ENCODE data around the gene VPS16. TPM values are rescaled to one million over a fixed set of nuclear protein-coding genes. Genes with fewer than 3 reads are reported as not detected.

The VPS16 gene
- total and polyA plus RNA-seq, 2 of the 13 experiments (the other 11 are each of a cell fraction or from before 2014, with no cell fraction given), result 34.2 to 35.4 TPM

DNA sequence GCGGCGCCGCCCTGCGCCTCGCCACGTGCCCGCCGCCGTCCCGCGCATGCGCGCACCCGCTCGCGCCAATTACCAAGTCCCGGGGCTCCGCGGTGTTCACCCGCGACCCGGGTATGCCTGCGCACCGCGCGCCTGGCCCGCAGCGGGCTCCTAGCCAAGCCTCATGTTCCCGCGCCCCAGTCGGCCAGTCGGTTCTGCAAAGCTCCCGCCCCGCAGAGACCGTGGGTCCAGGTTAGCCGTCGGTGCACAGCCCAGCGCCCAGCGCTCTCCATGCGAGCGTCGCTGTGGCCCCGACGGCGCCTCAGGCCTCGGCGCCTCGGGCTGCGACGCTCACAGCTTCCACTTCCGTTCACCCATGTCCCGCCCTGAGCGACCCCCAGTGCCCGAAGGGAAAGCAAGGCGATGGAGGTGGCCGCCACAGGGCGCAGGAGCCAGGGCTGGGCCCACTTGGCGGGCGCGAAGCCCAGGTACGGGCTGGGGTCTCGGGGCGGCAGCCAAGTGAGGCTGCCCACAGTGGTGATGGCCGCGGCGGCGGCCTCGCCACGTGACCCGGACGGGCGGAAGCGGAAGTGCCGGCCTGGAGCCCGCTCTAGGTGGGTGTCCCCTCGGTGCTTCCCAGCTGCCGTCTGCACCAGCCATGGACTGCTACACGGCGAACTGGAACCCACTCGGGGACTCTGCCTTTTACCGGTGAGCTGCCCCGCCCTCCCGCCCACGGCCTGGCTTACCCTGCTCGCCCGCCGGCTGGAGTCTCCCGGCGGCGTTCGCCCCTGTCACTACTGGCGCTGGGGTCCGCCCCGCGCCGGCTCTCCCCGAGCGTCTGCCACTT lies at the start of gene VPS16, which contains the start of gene PCED1A (continued):
- TF ChIP-seq, protein P1, sequence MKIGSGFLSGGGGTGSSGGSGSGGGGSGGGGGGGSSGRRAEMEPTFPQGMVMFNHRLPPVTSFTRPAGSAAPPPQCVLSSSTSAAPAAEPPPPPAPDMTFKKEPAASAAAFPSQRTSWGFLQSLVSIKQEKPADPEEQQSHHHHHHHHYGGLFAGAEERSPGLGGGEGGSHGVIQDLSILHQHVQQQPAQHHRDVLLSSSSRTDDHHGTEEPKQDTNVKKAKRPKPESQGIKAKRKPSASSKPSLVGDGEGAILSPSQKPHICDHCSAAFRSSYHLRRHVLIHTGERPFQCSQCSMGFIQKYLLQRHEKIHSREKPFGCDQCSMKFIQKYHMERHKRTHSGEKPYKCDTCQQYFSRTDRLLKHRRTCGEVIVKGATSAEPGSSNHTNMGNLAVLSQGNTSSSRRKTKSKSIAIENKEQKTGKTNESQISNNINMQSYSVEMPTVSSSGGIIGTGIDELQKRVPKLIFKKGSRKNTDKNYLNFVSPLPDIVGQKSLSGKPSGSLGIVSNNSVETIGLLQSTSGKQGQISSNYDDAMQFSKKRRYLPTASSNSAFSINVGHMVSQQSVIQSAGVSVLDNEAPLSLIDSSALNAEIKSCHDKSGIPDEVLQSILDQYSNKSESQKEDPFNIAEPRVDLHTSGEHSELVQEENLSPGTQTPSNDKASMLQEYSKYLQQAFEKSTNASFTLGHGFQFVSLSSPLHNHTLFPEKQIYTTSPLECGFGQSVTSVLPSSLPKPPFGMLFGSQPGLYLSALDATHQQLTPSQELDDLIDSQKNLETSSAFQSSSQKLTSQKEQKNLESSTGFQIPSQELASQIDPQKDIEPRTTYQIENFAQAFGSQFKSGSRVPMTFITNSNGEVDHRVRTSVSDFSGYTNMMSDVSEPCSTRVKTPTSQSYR (CRISPR knock-in tag; IDR thresholded peaks at IDR 0.05; ENCODE audit: borderline replicate concordance), result peak; percentile 52
- TF ChIP-seq RXRA (CRISPR knock-in tag; IDR thresholded peaks at IDR 0.05) (peak; percentile 74), AHR (CRISPR knock-in tag; IDR thresholded peaks at IDR 0.05) (peak; percentile 91; the same call in 1 of the 2 replicates), TEAD2 (CRISPR knock-in tag; IDR thresholded peaks at IDR 0.05) (peak; percentile 69; the same call in 1 of the 2 replicates), DPF2 (CRISPR knock-in tag; IDR thresholded peaks at IDR 0.05; ENCODE audit: borderline replicate concordance, low read depth) (peak; percentile 14; the same call in 1 of the 2 replicates), RXRB (CRISPR knock-in tag; IDR thresholded peaks at IDR 0.05; ENCODE audit: borderline replicate concordance) (peak; percentile 58), SRSF4 (IDR thresholded peaks at IDR 0.05; ENCODE audit: low read depth, low read length, poor library complexity, severe bottlenecking) (no peak), ZNF3 (CRISPR knock-in tag; IDR thresholded peaks at IDR 0.05) (peak; percentile 65; the same call in 1 of the 2 replicates), HIVEP1 (CRISPR knock-in tag; IDR thresholded peaks at IDR 0.05) (peak; percentile 97), TOPORS (CRISPR knock-in tag; IDR thresholded peaks at IDR 0.05) (peak; percentile 100), ZNF598 (CRISPR knock-in tag; IDR thresholded peaks at IDR 0.05; ENCODE audit: borderline replicate concordance) (peak; percentile 97), ZNF337 (CRISPR knock-in tag; IDR thresholded peaks at IDR 0.05; ENCODE audit: borderline replicate concordance, low read depth) (no peak)
- TF ChIP-seq, protein P2, sequence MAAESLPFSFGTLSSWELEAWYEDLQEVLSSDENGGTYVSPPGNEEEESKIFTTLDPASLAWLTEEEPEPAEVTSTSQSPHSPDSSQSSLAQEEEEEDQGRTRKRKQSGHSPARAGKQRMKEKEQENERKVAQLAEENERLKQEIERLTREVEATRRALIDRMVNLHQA (CRISPR knock-in tag; IDR thresholded peaks at IDR 0.05), result peak; percentile 42; the same call in 1 of the 2 replicates
- TF ChIP-seq, protein P3, sequence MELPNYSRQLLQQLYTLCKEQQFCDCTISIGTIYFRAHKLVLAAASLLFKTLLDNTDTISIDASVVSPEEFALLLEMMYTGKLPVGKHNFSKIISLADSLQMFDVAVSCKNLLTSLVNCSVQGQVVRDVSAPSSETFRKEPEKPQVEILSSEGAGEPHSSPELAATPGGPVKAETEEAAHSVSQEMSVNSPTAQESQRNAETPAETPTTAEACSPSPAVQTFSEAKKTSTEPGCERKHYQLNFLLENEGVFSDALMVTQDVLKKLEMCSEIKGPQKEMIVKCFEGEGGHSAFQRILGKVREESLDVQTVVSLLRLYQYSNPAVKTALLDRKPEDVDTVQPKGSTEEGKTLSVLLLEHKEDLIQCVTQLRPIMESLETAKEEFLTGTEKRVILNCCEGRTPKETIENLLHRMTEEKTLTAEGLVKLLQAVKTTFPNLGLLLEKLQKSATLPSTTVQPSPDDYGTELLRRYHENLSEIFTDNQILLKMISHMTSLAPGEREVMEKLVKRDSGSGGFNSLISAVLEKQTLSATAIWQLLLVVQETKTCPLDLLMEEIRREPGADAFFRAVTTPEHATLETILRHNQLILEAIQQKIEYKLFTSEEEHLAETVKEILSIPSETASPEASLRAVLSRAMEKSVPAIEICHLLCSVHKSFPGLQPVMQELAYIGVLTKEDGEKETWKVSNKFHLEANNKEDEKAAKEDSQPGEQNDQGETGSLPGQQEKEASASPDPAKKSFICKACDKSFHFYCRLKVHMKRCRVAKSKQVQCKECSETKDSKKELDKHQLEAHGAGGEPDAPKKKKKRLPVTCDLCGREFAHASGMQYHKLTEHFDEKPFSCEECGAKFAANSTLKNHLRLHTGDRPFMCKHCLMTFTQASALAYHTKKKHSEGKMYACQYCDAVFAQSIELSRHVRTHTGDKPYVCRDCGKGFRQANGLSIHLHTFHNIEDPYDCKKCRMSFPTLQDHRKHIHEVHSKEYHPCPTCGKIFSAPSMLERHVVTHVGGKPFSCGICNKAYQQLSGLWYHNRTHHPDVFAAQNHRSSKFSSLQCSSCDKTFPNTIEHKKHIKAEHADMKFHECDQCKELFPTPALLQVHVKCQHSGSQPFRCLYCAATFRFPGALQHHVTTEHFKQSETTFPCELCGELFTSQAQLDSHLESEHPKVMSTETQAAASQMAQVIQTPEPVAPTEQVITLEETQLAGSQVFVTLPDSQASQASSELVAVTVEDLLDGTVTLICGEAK (IDR thresholded peaks at IDR 0.05), result peak; percentile 88
- TF ChIP-seq, protein P3 (CRISPR knock-in tag; IDR thresholded peaks at IDR 0.05), result peak; percentile 92

Data from HepG2 (cell line).